A549 (cell line): ENCODE measurements around the gene VPS26B. TPM values are rescaled to one million over a fixed set of nuclear protein-coding genes. Genes with fewer than 3 reads are reported as not detected.

Source experiments
- ATAC-seq, 2 experiments: fragments of 200-7000 bp in 1 of 2; fragments of >200 bp in 1 of 2; cut with Nextera tagmentation in 1 of 2; cut with Tn5 transposase in 1 of 2; 3 replicates each; pipeline versions ENCODE4 v1.8.0 to v1.9.1; 2018 to 2020; ENCODE audit warnings: mild to moderate bottlenecking in 1 of 2, moderate library complexity in 1 of 2
- CTCF ChIA-PET: fragments of 300-600 bp; sonication (Branson Sonifier 250); formaldehyde crosslinking; extraction: SDS; loops from one replicate; lab custom pipeline; 2021; ENCODE audit warnings: antibody characterized with exemption, inconsistent platforms; lab: Yijun Ruan, JAX
- POLR2A ChIA-PET: fragments of 350-600 bp; formaldehyde crosslinking; extraction: SDS; loops from one replicate; lab custom pipeline; 2021; ENCODE audit warnings: antibody characterized with exemption, inconsistent platforms; lab: Yijun Ruan, JAX
- DNase-seq, 2 experiments: peaks; one replicate each; pipeline versions ENCODE4 v3.0.0 to v3.0.0-alpha.2; 2011 to 2016; ENCODE audit warnings: low read depth in 1 of 2, low spot score in 1 of 2
- FAIRE-seq: peaks from 2 replicates; lab custom pipeline; 2011; peaks lifted over from hg19 to GRCh38; lab: Jason Lieb, UNC
- H3K27ac ChIP-seq, 2 experiments: fragments of >200 bp; sonication (Bioruptor Twin); formaldehyde crosslinking; 3 replicates each; pipeline ENCODE4 v1.5.1; 2016 to 2017
- H3K4me1 ChIP-seq: fragments of >200 bp; sonication (Bioruptor Twin); formaldehyde crosslinking; 3 replicates; pipeline ENCODE4 v1.6.1; 2016
- H3K4me2 ChIP-seq: fragments of >200 bp; sonication (Bioruptor Twin); formaldehyde crosslinking; 3 replicates; pipeline ENCODE4 v1.6.1; 2016
- H3K4me3 ChIP-seq: fragments of >200 bp; sonication (Bioruptor Twin); formaldehyde crosslinking; 3 replicates; pipeline ENCODE4 v1.5.1; 2016
- H3K9me3 ChIP-seq: fragments of >200 bp; sonication (Bioruptor Twin); formaldehyde crosslinking; 3 replicates; pipeline ENCODE4 v1.6.1; 2016
- BHLHE40 ChIP-seq: IDR thresholded peaks from 2 replicates; pipeline ENCODE4 v1.6.1; 2012; ENCODE audit warnings: low read depth, low read length, inconsistent platforms
- CHD2 ChIP-seq: fragments of 150-350 bp; IDR thresholded peaks from 2 replicates; pipeline ENCODE4 v1.6.1; 2014; ENCODE audit warnings: low read length; ENCODE audit not compliant: partially characterized antibody
- CHD4 ChIP-seq: fragments of 200-600 bp; sonication (generic); IDR thresholded peaks from 2 replicates; pipeline ENCODE4 v1.6.1; 2016; ENCODE audit warnings: antibody characterized with exemption, mild to moderate bottlenecking, borderline replicate concordance
- EHF ChIP-seq: fragments of 250-450 bp; sonication (Bioruptor Pico); IDR thresholded peaks from 2 replicates; pipeline ENCODE4 v1.5.0; 2020; ENCODE audit warnings: mild to moderate bottlenecking
- ELK1 ChIP-seq: fragments of 150-350 bp; IDR thresholded peaks from 2 replicates; pipeline ENCODE4 v1.6.1; 2014; ENCODE audit warnings: low read depth, mild to moderate bottlenecking, low read length
- ESRRA ChIP-seq: fragments of 150-350 bp; IDR thresholded peaks from 2 replicates; pipeline ENCODE4 v1.6.1; 2014; ENCODE audit warnings: mild to moderate bottlenecking, low read length, borderline replicate concordance
- HDAC2 ChIP-seq: fragments of 200-600 bp; sonication (generic); IDR thresholded peaks from 2 replicates; pipeline ENCODE4 v1.6.1; 2016
- HES2 ChIP-seq: fragments of >200 bp; sonication (Bioruptor Twin); formaldehyde crosslinking; IDR thresholded peaks from 2 replicates; pipeline ENCODE4 v1.6.1; 2016
- HEYL ChIP-seq: fragments of 250-450 bp; sonication (Bioruptor Pico); IDR thresholded peaks from 2 replicates; pipeline ENCODE4 v1.8.0; 2021; ENCODE audit warnings: mild to moderate bottlenecking, moderate library complexity
- MYC ChIP-seq: IDR thresholded peaks from 2 replicates; pipeline ENCODE4 v1.6.1; 2012; ENCODE audit warnings: mild to moderate bottlenecking, inconsistent platforms, low read length, improper control_type of control experiment, borderline replicate concordance
- POLR2AphosphoS2 ChIP-seq: conservative IDR thresholded peaks from 2 replicates; pipeline ENCODE4 v1.6.1; 2012; ENCODE audit warnings: low read length, improper control_type of control experiment, inconsistent platforms
- RARB ChIP-seq: fragments of 250-450 bp; sonication (Bioruptor Pico); IDR thresholded peaks from 2 replicates; pipeline ENCODE4 v1.8.0; 2021; ENCODE audit warnings: mild to moderate bottlenecking, moderate library complexity
- REST ChIP-seq: fragments of 200-600 bp; sonication (generic); IDR thresholded peaks from 2 replicates; pipeline ENCODE4 v1.6.1; 2016; ENCODE audit warnings: antibody characterized with exemption, mild to moderate bottlenecking, moderate library complexity
- ZFP36 ChIP-seq: fragments of 450-650 bp; IDR thresholded peaks from 2 replicates; pipeline ENCODE4 v1.6.1; 2014; ENCODE audit warnings: borderline replicate concordance; ENCODE audit not compliant: partially characterized antibody
- ZSCAN20 ChIP-seq: fragments of 250-450 bp; sonication (Bioruptor Pico); IDR thresholded peaks from 2 replicates; pipeline ENCODE4 v1.8.0; 2022; ENCODE audit warnings: mild to moderate bottlenecking, moderate library complexity
- WGBS: methylation state at CpG from one replicate; pipeline ENCODE4 v1.1.6; 2017; ENCODE audit errors: missing lambda C conversion rate; 5-methylcytosine and 5-hydroxymethylcytosine counted together
- polyA plus RNA-seq, 4 experiments: library from polyadenylated mRNA; depleted of rRNA in 3 of 4; stranded (reverse); fragments of >200 nt; fragmentation: RNase III in 1 of 4; extraction: RNeasy Plus Mini Kit Qiagen cat#74134 plus additional on column Dnase treatment in 1 of 4; gene quantifications; 2 replicates in 3 of 4; 3 replicates in 1 of 4; pipeline ENCODE4 v1.2.3, GENCODE V29; 2011 to 2017

VPS26B gene
- polyA plus RNA-seq, 2 of the 4 experiments (the other 2 are of a cell fraction): 19.2 to 25.7 TPM

GRCh38 chr11:134289167-134289566 lies 64.7 kb downstream of the VPS26B start:
- FAIRE-seq (no peak), DNase-seq (no peak), ATAC-seq (no peak)
- TF ChIP-seq HDAC2 (no peak), REST (no peak), ESRRA (no peak), CHD2 (no peak), RARB (CRISPR knock-in tag) (no peak)
- no peak overlapping the region for H3K27ac ChIP-seq
- WGBS: 43% methylated on average over 4 of the region's 4 CpGs
- no peak overlapping the region for H3K4me3 ChIP-seq
- H3K4me1 ChIP-seq: no peaks in the 10 kb centered on the region
- POLR2A ChIA-PET: no interaction called here
- no peaks in the 10 kb centered on the region for H3K9me3 ChIP-seq
- H3K4me2 ChIP-seq: no peak overlapping the region
- CTCF ChIA-PET: no interaction called here

DNA sequence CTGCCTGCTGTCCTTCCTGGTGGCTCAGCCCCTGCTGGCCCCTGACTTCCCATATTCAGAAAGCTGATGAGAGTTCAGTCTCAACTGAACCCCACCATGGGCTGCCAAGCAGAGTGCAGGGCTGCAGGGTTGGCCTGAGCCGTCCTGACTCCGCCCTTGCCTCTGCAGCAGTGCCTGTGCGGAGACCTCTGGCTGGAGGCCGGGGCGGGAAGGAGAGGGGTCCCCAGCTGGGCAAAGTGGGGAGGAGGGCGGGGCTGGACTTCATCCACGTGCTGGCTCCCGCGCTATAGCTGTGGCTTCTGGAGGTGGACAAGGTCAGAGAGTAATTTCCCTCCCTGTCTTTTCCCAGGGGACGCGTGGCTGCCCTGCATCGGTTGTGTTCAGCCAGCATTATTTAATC lies 65.3 kb downstream of the VPS26B start:
- no peaks in the 10 kb centered on the region for H3K9me3 ChIP-seq
- 68% methylated on average over 7 of the region's 12 CpGs for WGBS
- ChIA-PET CTCF (no interaction called here), POLR2A (no interaction called here)
- no peak overlapping the region for H3K27ac ChIP-seq
- H3K4me3 ChIP-seq: no peak overlapping the region
- no peak for ATAC-seq
- no peak overlapping the region for H3K4me2 ChIP-seq
- no peak for FAIRE-seq
- no peak for DNase-seq
- H3K4me1 ChIP-seq: no peaks in the 10 kb centered on the region
- no peak for TF ChIP-seq ELK1
- TF ChIP-seq MYC: no peak
- TF ChIP-seq HEYL (CRISPR knock-in tag): no peak
- TF ChIP-seq ZFP36: no peak
- TF ChIP-seq EHF: no peak
- TF ChIP-seq CHD2: no peak
- no peak for TF ChIP-seq BHLHE40
- TF ChIP-seq HDAC2: no peak
- TF ChIP-seq POLR2AphosphoS2: no peak
- TF ChIP-seq HES2: no peak
- TF ChIP-seq REST: no peak
- TF ChIP-seq ESRRA: no peak
- TF ChIP-seq ZSCAN20 (CRISPR knock-in tag): no peak
- TF ChIP-seq CHD4: no peak
- TF ChIP-seq, all 56 proteins: peak for 0
